GM23338 (cell line): ENCODE results near the gene HMGCL. TPM values are rescaled to one million over a fixed set of nuclear protein-coding genes. Genes with fewer than 3 reads are reported as not detected.

ENCODE experiments used
- ATAC-seq: fragments of 200-7000 bp; cut with Tn5 transposase; 3 replicates; pipeline ENCODE4 v1.9.1; 2020
- DNase-seq: peaks from one replicate; pipeline ENCODE4 v3.0.0-alpha.2; 2015; ENCODE audit warnings: low spot score
- H2AFZ ChIP-seq: fragments of 200-600 bp; sonication (generic); 2 replicates; pipeline ENCODE4 v1.8.0; 2016; ENCODE audit warnings: antibody characterized with exemption, mild to moderate bottlenecking, moderate library complexity
- H3F3A ChIP-seq: fragments of 200-600 bp; sonication (generic); replicated peaks from 2 replicates; pipeline ENCODE4 v1.8.0; 2017; ENCODE audit warnings: antibody characterized with exemption, mixed run types, low read depth
- H3K27ac ChIP-seq: fragments of 200-600 bp; sonication (generic); 2 replicates; pipeline ENCODE4 v1.6.1; 2016; ENCODE audit warnings: low read depth
- H3K27me3 ChIP-seq: fragments of 200-600 bp; sonication (generic); 2 replicates; pipeline ENCODE4 v1.8.0; 2016; ENCODE audit warnings: mild to moderate bottlenecking, mixed run types, moderate library complexity; ENCODE audit not compliant: insufficient read depth
- H3K36me3 ChIP-seq: fragments of 200-600 bp; sonication (generic); 2 replicates; pipeline ENCODE4 v1.8.0; 2016; ENCODE audit warnings: mild to moderate bottlenecking; ENCODE audit not compliant: insufficient read depth
- H3K4me1 ChIP-seq: fragments of 200-600 bp; sonication (generic); 2 replicates; pipeline ENCODE4 v1.8.0; 2016; ENCODE audit warnings: mild to moderate bottlenecking, moderate library complexity; ENCODE audit not compliant: insufficient read depth
- H3K4me2 ChIP-seq: fragments of 200-600 bp; sonication (generic); 2 replicates; pipeline ENCODE4 v1.7.1; 2017; ENCODE audit warnings: mixed run types
- H3K4me3 ChIP-seq: fragments of 200-600 bp; sonication (generic); 2 replicates; pipeline ENCODE4 v1.6.1; 2016; ENCODE audit warnings: mixed run types
- H3K79me2 ChIP-seq: fragments of 200-600 bp; sonication (generic); replicated peaks from 2 replicates; pipeline ENCODE4 v1.8.0; 2017; ENCODE audit warnings: mild to moderate bottlenecking; ENCODE audit not compliant: insufficient read depth
- H3K9me2 ChIP-seq: fragments of 200-600 bp; sonication (generic); 2 replicates; pipeline ENCODE4 v1.8.0; 2017; ENCODE audit not compliant: insufficient read depth
- H4K20me1 ChIP-seq: fragments of 200-600 bp; sonication (generic); replicated peaks from 2 replicates; pipeline ENCODE4 v1.8.0; 2017; ENCODE audit warnings: mild to moderate bottlenecking; ENCODE audit not compliant: insufficient read depth
- H3K27ac Mint-ChIP-seq: 2 replicates; pipeline ENCODE4 v1.8.0; 2020; ENCODE audit warnings: inconsistent platforms, mild to moderate bottlenecking, moderate library complexity, mixed read lengths
- H3K27me3 Mint-ChIP-seq: 3 replicates; pipeline ENCODE4 v1.8.0; 2022; ENCODE audit warnings: low read depth, mild to moderate bottlenecking, moderate library complexity, mixed read lengths, inconsistent platforms; ENCODE audit not compliant: insufficient read depth, poor library complexity
- H3K36me3 Mint-ChIP-seq: 3 replicates; pipeline ENCODE4 v1.8.0; 2021; ENCODE audit warnings: low read depth, mild to moderate bottlenecking, inconsistent platforms, moderate library complexity, mixed read lengths
- H3K4me1 Mint-ChIP-seq: 3 replicates; pipeline ENCODE4 v1.8.0; 2020; ENCODE audit warnings: mild to moderate bottlenecking, inconsistent platforms, mixed read lengths
- H3K4me3 Mint-ChIP-seq: 3 replicates; pipeline ENCODE4 v1.8.0; 2021; ENCODE audit warnings: moderate library complexity, mild to moderate bottlenecking, inconsistent platforms, mixed read lengths
- H3K9me3 Mint-ChIP-seq: 3 replicates; pipeline ENCODE4 v1.8.0; 2020; ENCODE audit warnings: moderate library complexity, mild to moderate bottlenecking, inconsistent platforms, mixed read lengths
- CREB1 ChIP-seq: fragments of 250-450 bp; sonication (Bioruptor Pico); IDR thresholded peaks from 2 replicates; pipeline ENCODE4 v1.5.0; 2020; ENCODE audit warnings: low read depth, mild to moderate bottlenecking, moderate library complexity
- ETS1 ChIP-seq: IDR thresholded peaks from 2 replicates; pipeline ENCODE4 v1.6.1; 2016; ENCODE audit warnings: antibody characterized with exemption
- EZH2 ChIP-seq: fragments of 200-600 bp; sonication (generic); IDR thresholded peaks from one replicate; pipeline ENCODE4 v1.8.0; 2017; ENCODE audit warnings: antibody characterized with exemption, mild to moderate bottlenecking, low read depth; ENCODE audit not compliant: unreplicated experiment
- EZH2phosphoT487 ChIP-seq: fragments of 200-600 bp; sonication (generic); IDR thresholded peaks from one replicate; pipeline ENCODE4 v1.8.1; 2018; ENCODE audit warnings: antibody characterized with exemption; ENCODE audit not compliant: unreplicated experiment
- JUNB ChIP-seq: IDR thresholded peaks from one replicate; pipeline ENCODE4 v1.6.1; 2016; ENCODE audit warnings: antibody characterized with exemption; ENCODE audit not compliant: unreplicated experiment
- POLR2AphosphoS5 ChIP-seq: IDR thresholded peaks from 2 replicates; pipeline ENCODE4 v1.6.1; 2016; ENCODE audit warnings: antibody characterized with exemption, low read depth
- STAT1 ChIP-seq: IDR thresholded peaks from one replicate; pipeline ENCODE4 v1.6.1; 2016; ENCODE audit warnings: antibody characterized with exemption; ENCODE audit not compliant: unreplicated experiment
- ZNF114 ChIP-seq: fragments of 250-450 bp; sonication (Bioruptor Pico); IDR thresholded peaks from 2 replicates; pipeline ENCODE4 v1.5.0; 2020; ENCODE audit warnings: mild to moderate bottlenecking, moderate library complexity
- ZNF331 ChIP-seq: fragments of 250-450 bp; sonication (Bioruptor Pico); IDR thresholded peaks from 2 replicates; pipeline ENCODE4 v1.5.0; 2020; ENCODE audit warnings: low read depth, mild to moderate bottlenecking, moderate library complexity
- polyA plus RNA-seq: library from polyadenylated mRNA; unstranded; fragments of >200 nt; fragmentation: Nextera tagmentation; extraction: Ambion mirVana; gene quantifications from 2 replicates; pipeline ENCODE4 v1.2.1, GENCODE V29; 2016
- total RNA-seq: library from RNA; depleted of rRNA; stranded (reverse); fragments of >200 nt; shearing (Covaris generic); gene quantifications from 2 replicates; pipeline ENCODE4 v1.2.3, GENCODE V29; 2014
- TF ChIP-seq, protein P1 (sequence below), 2 experiments: fragments of 200-600 bp in 1 of 2; sonication (generic) in 1 of 2; conservative IDR thresholded peaks; 2 replicates each; pipeline versions ENCODE4 v1.5.1 to v1.6.1; 2016 to 2017; ENCODE audit warnings: antibody characterized with exemption in 2 of 2, low read depth in 2 of 2, mild to moderate bottlenecking in 2 of 2, moderate library complexity in 1 of 2

HMGCL gene
- total and polyA plus RNA-seq, 2 experiments from 2014 or later, result 11.6 to 13.7 TPM

GRCh38 chr1:23824711-23825075 is 536 bp downstream of the HMGCL start:
- TF ChIP-seq CREB1 (CRISPR knock-in tag) (no peak), EZH2phosphoT487 (no peak), ZNF331 (no peak), POLR2AphosphoS5 (no peak), ETS1 (no peak), EZH2 (no peak), STAT1 (no peak), ZNF114 (no peak)
- Histone ChIP-seq H3F3A (0 out of 2 replicates have a peak, but pooled peaks cover 6% of the 10 kb centered on the region), H3K9me2 (no peaks in the 10 kb centered on the region), H3K36me3 (no peaks in the 10 kb centered on the region), H3K27ac (peak overlapping the region; percentile 97), H3K27me3 (no peaks in the 10 kb centered on the region), H2AFZ (peak overlapping the region; percentile 96), H4K20me1 (no peaks in the 10 kb centered on the region), H3K4me1 (peaks cover 7% of the 10 kb centered on the region), H3K4me3 (peak overlapping the region; percentile 98), H3K79me2 (no peaks in the 10 kb centered on the region; the same call in 1 of the 2 replicates), H3K4me2 (peak overlapping the region; percentile 89)
- no peaks in the 10 kb centered on the region for H3K36me3 Mint-ChIP-seq
- peaks cover 3% of the 10 kb centered on the region; the same call in 2 of the 3 replicates for H3K4me1 Mint-ChIP-seq
- peak; percentile 53 for DNase-seq
- H3K9me3 Mint-ChIP-seq, result no peaks in the 10 kb centered on the region; the same call in 2 of the 3 replicates
- H3K27ac Mint-ChIP-seq, result peak overlapping the region; percentile 92
- H3K4me3 Mint-ChIP-seq, result peak overlapping the region; percentile 93
- peak; percentile 19 for ATAC-seq
- peaks cover 14% of the 10 kb centered on the region for H3K27me3 Mint-ChIP-seq

DNA sequence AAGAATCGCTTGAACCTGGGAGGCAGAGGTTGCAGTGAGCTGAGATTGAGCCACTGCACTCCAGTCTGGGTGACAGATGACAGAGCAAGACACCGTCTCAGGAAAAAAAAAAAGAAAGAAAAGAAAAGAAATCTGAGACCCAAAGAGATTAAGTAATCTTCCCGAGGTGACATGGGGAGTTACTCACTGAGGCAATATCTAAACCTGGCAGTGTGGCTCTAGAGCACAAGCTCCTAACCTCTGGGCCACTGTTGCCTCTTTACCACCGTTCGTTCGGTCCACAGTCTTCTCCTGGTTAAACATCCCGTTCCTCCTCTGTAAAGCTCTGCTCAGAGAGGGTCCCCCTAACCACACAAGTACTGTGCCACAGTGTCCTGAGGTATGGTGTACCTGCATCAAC is 1.5 kb downstream of the HMGCL start:
- Histone ChIP-seq H3K4me3 (peak overlapping the region; percentile 98; the same call in 1 of the 2 replicates), H3K36me3 (no peaks in the 10 kb centered on the region), H4K20me1 (no peaks in the 10 kb centered on the region), H3K27me3 (no peaks in the 10 kb centered on the region), H3K27ac (no peak overlapping the region), H2AFZ (no peak overlapping the region), H3F3A (0 out of 2 replicates have a peak, but pooled peaks cover 6% of the 10 kb centered on the region), H3K4me1 (peaks cover 7% of the 10 kb centered on the region), H3K9me2 (no peaks in the 10 kb centered on the region), H3K79me2 (no peaks in the 10 kb centered on the region; the same call in 1 of the 2 replicates), H3K4me2 (peak overlapping the region; percentile 89; the same call in 1 of the 2 replicates)
- peak overlapping the region; percentile 93 for H3K4me3 Mint-ChIP-seq
- H3K36me3 Mint-ChIP-seq, result no peaks in the 10 kb centered on the region
- H3K4me1 Mint-ChIP-seq, result peaks cover 3% of the 10 kb centered on the region; the same call in 2 of the 3 replicates
- H3K9me3 Mint-ChIP-seq, result no peaks in the 10 kb centered on the region; the same call in 2 of the 3 replicates
- TF ChIP-seq POLR2AphosphoS5 (no peak), ETS1 (no peak), JUNB (no peak), CREB1 (CRISPR knock-in tag) (no peak), EZH2phosphoT487 (no peak), STAT1 (no peak)
- TF ChIP-seq, protein P1, sequence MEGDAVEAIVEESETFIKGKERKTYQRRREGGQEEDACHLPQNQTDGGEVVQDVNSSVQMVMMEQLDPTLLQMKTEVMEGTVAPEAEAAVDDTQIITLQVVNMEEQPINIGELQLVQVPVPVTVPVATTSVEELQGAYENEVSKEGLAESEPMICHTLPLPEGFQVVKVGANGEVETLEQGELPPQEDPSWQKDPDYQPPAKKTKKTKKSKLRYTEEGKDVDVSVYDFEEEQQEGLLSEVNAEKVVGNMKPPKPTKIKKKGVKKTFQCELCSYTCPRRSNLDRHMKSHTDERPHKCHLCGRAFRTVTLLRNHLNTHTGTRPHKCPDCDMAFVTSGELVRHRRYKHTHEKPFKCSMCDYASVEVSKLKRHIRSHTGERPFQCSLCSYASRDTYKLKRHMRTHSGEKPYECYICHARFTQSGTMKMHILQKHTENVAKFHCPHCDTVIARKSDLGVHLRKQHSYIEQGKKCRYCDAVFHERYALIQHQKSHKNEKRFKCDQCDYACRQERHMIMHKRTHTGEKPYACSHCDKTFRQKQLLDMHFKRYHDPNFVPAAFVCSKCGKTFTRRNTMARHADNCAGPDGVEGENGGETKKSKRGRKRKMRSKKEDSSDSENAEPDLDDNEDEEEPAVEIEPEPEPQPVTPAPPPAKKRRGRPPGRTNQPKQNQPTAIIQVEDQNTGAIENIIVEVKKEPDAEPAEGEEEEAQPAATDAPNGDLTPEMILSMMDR (conservative IDR thresholded peaks at IDR 0.05; ENCODE audit: low read depth in 2 of 2), result no peak
- ATAC-seq (no peak), DNase-seq (no peak)
- peaks cover 14% of the 10 kb centered on the region for H3K27me3 Mint-ChIP-seq
- no peak overlapping the region for H3K27ac Mint-ChIP-seq
